ENCODE results near the gene CCNK.
A peak's percentile ranks its signal among the peaks of the same experiment; 100 is the strongest.

CCNK gene

DNA sequence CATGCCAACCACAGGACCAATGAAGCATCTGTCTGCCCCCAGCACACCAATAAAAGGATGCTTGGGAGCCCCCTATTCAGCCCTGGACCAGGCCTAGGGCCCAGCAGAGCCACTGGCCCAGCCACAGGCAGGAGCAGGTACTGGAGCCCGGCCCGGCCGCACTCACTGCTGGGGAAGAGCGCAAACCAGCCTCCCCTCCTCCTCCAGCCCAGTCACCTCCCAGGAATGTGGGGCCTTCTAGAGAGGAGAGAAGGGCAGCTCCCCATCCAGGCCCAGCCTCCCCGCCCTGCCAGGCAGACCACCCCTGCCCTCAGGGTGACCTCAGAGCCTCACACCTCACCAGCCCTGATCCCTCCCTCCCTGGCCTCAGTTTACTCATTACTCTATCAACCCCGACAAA lies 56.2 kb downstream of the CCNK start:
- peak; percentile 71 for DNase-seq (ENCODE audit: low spot score)

- DNase-seq (ENCODE audit: low spot score) = no peak
These were observed 57.1 kb downstream of the CCNK start for GRCh38 chr14:99538275-99538674.

GRCh38 chr14:99538733-99539132 lies 57.5 kb downstream of the CCNK start:
- DNase-seq (ENCODE audit: low spot score) = no peak

DNA sequence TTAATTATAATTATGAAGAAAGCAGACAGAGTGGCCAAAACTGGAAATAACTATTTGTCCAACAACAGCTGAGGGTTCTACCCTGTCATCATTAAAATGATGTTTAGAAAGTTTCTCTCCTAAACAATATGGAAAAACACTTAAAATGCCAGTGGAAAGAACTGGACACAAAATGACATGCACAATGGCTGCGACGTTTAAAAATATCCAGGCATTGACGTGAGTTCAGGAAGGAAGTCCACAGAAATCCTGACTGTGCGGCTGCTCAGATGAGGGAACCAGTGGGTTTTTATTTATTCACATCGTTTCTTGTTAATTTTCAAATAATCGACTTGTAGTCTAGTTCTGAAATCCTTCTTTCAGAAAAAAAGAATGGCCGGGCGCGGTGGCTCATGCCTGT lies 58.3 kb downstream of the CCNK start:
- DNase-seq (ENCODE audit: low spot score) = no peak

DNA sequence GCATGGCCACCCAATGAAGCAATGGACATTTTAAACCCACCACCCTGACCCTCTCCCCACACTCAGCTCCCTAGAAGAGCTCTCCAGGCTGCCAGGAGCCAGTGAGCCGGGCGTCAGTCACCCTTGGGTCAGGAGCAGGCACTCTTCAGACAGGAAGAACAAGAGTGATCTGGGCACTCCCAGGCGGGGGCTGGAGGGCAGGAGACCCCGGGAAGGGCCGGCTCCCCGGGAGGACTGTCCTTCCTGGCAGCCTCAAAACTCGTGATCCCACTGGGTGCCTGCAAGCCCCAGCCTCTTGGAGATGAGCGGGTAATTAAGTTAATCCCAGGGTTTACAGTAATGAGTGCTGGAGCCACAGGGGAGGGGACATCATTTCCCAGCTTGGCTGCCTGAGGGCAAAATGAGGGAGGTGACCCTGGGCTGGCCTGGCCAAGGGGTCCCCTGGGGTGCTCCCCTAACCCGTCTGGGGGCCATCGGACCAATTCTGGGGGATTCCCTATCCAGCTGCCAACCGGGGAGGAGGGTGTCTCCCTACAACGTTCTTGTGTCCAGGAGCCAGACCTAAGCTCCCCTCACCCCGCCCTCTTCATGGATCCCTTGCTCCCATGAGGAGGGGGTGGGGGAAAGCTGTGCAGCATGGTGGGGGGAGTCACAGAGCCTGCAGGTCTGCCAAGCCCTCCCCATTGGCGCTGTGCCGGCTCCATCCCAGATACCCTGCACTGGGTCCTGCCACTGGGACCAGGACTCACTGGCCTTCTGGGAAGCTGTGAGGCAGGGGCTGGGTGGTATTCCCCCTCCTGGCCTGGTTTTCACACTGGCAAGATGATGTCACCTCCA lies 59.2 kb downstream of the CCNK start:
- DNase-seq (ENCODE audit: low spot score) = no peak

DNA sequence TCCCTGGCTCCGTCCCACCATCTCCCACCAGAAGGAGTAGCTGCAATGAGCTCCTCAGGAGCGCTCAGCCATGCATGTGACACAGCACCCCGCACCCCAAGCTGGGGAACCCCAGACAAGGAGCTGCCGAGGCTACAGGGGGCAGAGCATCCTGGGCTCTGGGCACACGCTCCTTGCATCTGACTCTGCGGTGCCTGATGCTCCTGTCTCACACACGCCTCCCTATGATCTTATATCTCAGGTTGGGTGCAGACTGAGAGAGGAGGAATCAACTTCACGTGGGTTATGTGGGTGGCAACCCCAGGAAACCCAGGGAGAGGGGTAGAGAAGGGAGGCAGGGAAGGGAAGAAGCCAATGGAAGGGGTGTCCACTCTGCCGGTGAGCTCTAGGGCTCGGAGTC lies 60.0 kb downstream of the CCNK start:
- DNase-seq (ENCODE audit: low spot score) = no peak

GRCh38 chr14:99541677-99542470 lies 60.7 kb downstream of the CCNK start:
- DNase-seq (ENCODE audit: low spot score) = peak; percentile 56

- no peak for DNase-seq (ENCODE audit: low spot score)
These were observed 61.4 kb downstream of the CCNK start for GRCh38 chr14:99542566-99542965.

GRCh38 chr14:99543370-99543769 lies 62.2 kb downstream of the CCNK start:
- DNase-seq (ENCODE audit: low spot score) = no peak

GRCh38 chr14:99543985-99544384 lies 62.8 kb downstream of the CCNK start:
- DNase-seq (ENCODE audit: low spot score) = no peak

DNA sequence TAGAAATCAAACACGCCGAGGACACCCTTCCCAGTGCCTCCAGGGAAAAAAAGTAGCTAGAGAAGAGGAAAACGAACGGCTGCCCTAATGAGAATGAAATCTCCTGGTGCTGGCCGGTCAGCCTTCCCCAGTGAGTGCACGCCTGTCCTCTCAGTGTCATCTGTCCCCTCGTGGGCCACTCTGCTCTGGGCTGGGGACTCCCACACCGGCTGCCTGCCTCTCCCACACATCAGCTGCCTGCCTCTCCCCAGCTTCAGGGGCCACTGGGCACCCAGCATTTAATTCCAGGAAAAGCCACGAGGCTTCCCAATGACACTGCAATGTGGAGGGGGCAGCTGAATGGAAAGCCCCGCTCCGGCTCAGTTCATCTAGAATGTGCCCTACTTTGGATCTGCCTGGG lies 63.8 kb downstream of the CCNK start:
- DNase-seq (ENCODE audit: low spot score) = no peak

- DNase-seq (ENCODE audit: low spot score) = no peak
These were observed 64.4 kb downstream of the CCNK start for GRCh38 chr14:99545586-99545985.

GRCh38 chr14:99546234-99546879 lies 65.1 kb downstream of the CCNK start:
- peak; percentile 21 for DNase-seq (ENCODE audit: low spot score)

DNA sequence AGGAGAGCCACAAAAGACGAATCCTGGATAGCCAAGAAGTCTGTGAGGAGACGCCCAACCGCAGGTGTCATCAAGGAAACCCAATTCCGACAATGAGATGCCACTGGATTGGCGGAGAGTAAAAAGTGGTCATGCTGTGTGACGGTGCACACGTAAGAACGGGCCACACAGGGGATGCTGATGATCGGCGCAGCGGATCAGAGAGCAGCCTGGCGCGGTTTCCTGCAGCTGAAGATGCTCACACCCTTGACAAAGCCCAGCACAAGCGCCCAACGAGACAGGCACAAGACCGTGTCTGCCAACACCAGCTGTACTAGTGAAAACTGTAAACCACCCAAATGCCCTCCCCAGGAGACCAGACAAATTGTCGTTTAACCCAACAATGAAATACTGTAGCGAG lies 67.0 kb downstream of the CCNK start:
- DNase-seq (ENCODE audit: low spot score) = no peak

DNA sequence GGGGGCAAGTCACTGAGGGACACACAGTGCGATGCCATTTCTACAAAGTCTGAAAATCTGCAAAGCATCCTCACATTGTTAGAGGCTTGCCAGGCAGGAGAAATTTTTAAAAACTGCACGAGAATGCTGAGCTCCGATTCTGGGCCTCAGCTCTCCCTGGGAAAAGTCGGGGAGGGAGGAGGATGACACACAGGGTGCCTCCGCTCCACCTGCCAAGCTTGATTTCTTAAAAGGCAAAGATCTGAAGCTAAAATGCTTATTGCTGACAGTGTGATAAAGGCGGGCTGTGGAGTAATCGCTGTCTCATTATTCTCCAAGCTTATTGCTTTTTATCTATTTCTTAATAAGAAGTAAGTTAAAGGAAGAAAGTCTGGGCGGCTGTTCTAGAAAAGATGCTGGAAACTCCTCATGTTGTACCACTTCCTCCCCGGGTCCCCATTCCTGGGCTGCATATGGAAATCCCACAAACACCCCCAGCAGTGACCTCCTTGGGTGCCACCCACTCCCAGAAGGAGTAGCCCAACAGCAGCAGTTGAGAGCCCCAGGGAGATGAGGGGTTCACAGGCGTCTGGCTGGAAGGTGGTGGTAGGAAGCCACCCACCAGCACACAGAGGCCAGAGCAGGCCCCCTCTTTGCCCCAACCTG lies 67.8 kb downstream of the CCNK start:
- DNase-seq (ENCODE audit: low spot score) = no peak

- DNase-seq (ENCODE audit: low spot score) = no peak
These were observed 68.5 kb downstream of the CCNK start for GRCh38 chr14:99549684-99550083.

- no peak for DNase-seq (ENCODE audit: low spot score)
These were observed 69.3 kb downstream of the CCNK start for GRCh38 chr14:99550387-99550992.

DNA sequence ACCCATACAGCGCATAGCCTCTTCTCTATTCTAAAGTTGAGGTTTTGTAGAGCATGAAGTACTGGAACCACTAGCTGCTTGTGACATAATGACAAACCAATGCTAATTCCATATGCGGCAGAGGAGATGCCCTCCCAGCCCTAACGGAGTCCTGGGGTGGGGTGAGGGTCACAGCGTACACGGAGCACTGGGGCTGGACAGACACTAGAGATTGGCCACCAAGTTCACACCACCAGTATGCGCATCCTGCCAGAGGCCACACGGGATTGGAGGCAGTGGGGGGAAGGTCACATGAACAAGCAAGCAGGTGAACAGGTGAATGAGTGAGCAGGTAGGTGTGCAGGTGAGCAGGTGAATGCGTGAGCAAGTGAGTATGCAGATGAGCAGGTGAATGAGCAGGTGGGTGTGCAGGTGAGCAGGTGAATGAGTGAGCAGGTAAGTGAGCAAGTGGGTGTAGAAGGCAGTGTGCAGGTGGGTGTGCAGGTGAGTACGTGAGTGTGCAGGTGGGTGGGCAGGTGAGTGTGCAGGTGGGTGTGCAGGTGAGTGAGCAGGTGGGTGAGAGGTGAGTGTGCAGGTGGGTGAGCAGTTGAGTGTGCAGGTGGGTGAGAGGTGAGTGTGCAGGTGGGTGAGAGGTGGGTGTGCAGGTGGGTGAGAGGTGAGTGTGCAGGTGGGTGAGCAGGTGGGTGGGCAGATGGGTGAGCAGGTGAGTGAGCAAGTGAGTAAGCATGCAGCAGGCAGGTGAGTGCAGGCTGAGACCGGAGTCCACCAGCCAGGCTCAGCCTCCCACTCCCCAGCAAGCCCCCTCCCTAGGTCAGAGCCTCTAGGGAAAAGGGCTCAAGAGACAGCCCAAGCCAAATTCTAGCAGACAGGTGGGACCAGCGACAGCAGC lies 70.1 kb downstream of the CCNK start:
- no peak for DNase-seq (ENCODE audit: low spot score)

DNA sequence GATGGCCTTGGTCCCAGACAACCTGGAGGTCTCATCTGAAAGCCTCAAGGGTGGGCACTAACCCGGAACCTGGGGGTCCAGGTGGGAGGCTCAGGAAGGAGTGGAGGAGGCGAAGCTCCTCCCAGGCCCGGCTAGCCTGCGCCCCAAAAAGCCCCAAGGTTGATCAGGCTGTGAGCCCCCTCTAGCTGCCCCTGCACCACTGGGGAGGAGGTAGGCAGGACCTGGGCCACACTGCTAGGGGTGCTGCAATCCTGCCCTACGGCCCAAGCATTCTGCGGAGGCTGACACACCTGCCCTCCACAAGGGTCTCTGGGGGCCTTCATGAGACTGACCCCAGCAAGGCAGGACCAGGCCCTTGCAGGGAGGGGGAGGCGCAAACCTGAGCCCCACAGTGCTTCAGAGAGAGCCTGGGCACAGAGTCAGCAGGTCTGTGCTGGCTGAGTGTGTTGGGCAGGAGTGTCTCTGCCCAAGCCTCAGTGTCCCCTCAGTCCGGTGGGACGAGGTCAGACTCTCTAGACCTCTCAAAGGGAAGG lies 70.9 kb downstream of the CCNK start:
- no peak for DNase-seq (ENCODE audit: low spot score)

- DNase-seq (ENCODE audit: low spot score) = no peak
These were observed 71.5 kb downstream of the CCNK start for GRCh38 chr14:99552572-99553216.

All from kidney tubule cell (primary cell).